ENCODE results near the gene KLF13. TPM values are rescaled to one million over a fixed set of nuclear protein-coding genes. Genes with fewer than 3 reads are reported as not detected.

The KLF13 gene
- total and polyA plus RNA-seq, 2 experiments from 2014 or later, result 23.5 to 28.6 TPM

DNA sequence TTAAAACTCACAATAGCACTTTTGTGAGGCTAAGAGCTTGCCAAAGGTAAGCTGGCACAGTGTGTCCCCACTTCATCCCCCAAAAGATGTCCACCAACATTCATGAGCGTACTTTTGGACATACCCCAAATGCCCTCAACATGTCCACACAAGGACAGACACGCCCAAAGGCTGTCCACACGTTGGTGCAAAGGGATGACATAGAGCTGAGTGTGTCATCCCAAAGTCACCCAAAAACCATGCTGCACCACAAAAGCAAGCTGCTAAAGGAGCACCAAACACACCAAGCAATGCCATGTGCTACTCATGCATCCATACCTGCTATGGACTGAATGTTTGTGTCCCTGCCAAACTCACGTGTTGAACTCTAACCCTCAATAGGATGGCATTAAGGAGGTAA, 57.9 kb downstream of the KLF13 start (continued):
- TF ChIP-seq, protein P1, sequence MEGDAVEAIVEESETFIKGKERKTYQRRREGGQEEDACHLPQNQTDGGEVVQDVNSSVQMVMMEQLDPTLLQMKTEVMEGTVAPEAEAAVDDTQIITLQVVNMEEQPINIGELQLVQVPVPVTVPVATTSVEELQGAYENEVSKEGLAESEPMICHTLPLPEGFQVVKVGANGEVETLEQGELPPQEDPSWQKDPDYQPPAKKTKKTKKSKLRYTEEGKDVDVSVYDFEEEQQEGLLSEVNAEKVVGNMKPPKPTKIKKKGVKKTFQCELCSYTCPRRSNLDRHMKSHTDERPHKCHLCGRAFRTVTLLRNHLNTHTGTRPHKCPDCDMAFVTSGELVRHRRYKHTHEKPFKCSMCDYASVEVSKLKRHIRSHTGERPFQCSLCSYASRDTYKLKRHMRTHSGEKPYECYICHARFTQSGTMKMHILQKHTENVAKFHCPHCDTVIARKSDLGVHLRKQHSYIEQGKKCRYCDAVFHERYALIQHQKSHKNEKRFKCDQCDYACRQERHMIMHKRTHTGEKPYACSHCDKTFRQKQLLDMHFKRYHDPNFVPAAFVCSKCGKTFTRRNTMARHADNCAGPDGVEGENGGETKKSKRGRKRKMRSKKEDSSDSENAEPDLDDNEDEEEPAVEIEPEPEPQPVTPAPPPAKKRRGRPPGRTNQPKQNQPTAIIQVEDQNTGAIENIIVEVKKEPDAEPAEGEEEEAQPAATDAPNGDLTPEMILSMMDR (conservative IDR thresholded peaks at IDR 0.05; ENCODE audit: low read depth in 2 of 2), result no peak
- TF ChIP-seq NANOG (IDR thresholded peaks at IDR 0.05; ENCODE audit: borderline replicate concordance) (no peak), STAT1 (IDR thresholded peaks at IDR 0.05; ENCODE audit: unreplicated experiment) (no peak)
- TF ChIP-seq, protein P2, sequence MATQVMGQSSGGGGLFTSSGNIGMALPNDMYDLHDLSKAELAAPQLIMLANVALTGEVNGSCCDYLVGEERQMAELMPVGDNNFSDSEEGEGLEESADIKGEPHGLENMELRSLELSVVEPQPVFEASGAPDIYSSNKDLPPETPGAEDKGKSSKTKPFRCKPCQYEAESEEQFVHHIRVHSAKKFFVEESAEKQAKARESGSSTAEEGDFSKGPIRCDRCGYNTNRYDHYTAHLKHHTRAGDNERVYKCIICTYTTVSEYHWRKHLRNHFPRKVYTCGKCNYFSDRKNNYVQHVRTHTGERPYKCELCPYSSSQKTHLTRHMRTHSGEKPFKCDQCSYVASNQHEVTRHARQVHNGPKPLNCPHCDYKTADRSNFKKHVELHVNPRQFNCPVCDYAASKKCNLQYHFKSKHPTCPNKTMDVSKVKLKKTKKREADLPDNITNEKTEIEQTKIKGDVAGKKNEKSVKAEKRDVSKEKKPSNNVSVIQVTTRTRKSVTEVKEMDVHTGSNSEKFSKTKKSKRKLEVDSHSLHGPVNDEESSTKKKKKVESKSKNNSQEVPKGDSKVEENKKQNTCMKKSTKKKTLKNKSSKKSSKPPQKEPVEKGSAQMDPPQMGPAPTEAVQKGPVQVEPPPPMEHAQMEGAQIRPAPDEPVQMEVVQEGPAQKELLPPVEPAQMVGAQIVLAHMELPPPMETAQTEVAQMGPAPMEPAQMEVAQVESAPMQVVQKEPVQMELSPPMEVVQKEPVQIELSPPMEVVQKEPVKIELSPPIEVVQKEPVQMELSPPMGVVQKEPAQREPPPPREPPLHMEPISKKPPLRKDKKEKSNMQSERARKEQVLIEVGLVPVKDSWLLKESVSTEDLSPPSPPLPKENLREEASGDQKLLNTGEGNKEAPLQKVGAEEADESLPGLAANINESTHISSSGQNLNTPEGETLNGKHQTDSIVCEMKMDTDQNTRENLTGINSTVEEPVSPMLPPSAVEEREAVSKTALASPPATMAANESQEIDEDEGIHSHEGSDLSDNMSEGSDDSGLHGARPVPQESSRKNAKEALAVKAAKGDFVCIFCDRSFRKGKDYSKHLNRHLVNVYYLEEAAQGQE (IDR thresholded peaks at IDR 0.05; ENCODE audit: unreplicated experiment), result no peak

DNA sequence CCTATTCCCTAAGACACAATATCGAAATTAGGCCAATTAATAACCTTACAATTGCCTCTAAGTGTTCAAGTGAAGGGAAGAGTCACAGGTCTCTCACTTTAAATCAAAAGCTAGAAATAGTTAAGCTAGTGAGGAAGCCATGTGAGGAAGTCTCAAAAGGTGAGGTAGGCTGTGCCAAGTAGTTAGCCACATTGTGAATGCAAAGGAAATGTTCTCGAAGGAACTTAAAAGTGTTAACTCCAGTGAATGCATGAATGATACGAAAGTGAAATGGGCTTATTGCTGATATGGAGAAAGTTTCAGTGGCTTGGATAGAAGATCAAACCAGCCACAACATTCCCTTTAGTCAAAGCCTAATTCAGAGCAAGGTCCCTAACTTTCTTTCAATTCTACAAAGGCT, 59.1 kb downstream of the KLF13 start:
- no peak overlapping the region for H3K4me2 ChIP-seq
- no peak overlapping the region for H3K4me3 Mint-ChIP-seq
- no peaks in the 10 kb centered on the region for H3K4me1 ChIP-seq (ENCODE audit: insufficient read depth)
- H3K4me1 Mint-ChIP-seq, result peaks cover 12% of the 10 kb centered on the region; the same call in 2 of the 3 replicates
- peaks cover 12% of the 10 kb centered on the region for H3K36me3 Mint-ChIP-seq (ENCODE audit: low read depth)
- no peaks in the 10 kb centered on the region for H3K79me2 ChIP-seq (replicated peaks; ENCODE audit: insufficient read depth)
- no peak overlapping the region for H3K4me3 ChIP-seq
- H3K27ac ChIP-seq (ENCODE audit: low read depth), result no peak overlapping the region
- H3K9me2 ChIP-seq (ENCODE audit: insufficient read depth), result no peaks in the 10 kb centered on the region; the same call in 1 of the 2 replicates
- DNase-seq (ENCODE audit: low spot score), result no peak
- H3K36me3 ChIP-seq (ENCODE audit: insufficient read depth), result no peaks in the 10 kb centered on the region
- H4K20me1 ChIP-seq (replicated peaks; ENCODE audit: insufficient read depth), result no peaks in the 10 kb centered on the region
- ATAC-seq, result no peak
- TF ChIP-seq, protein P1 (conservative IDR thresholded peaks at IDR 0.05; ENCODE audit: low read depth in 2 of 2), result no peak
- peaks cover 14% of the 10 kb centered on the region for H3K9me3 Mint-ChIP-seq
- H3K27me3 Mint-ChIP-seq (ENCODE audit: insufficient read depth, low read depth, poor library complexity), result peaks cover 10% of the 10 kb centered on the region
- H2AFZ ChIP-seq, result no peak overlapping the region
- no peaks in the 10 kb centered on the region for H3K27me3 ChIP-seq (ENCODE audit: insufficient read depth)
- H3K27ac Mint-ChIP-seq, result no peak overlapping the region
- H3F3A ChIP-seq (replicated peaks; ENCODE audit: low read depth), result no peaks in the 10 kb centered on the region

DNA sequence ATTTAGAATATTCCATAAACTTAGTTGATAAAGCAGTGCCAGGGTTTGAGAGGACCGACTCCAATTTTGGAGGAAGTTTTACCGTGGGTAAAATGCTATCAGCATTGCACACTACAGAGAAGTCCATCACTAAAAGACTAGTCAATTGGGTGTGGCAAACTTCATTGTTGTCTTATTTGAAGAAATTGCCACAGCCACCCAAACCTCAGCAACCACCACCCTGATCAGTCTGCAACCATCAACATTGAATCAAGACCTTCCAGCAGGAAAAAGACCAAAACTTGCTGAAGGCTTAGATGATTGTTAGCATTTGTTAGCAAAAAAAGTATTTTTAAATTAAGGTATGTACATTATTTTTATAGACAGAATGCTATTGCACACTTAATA, 60.5 kb downstream of the KLF13 start:
- no peaks in the 10 kb centered on the region for H3K36me3 ChIP-seq (ENCODE audit: insufficient read depth)
- H3K27me3 Mint-ChIP-seq (ENCODE audit: insufficient read depth, low read depth, poor library complexity), result peaks cover 5% of the 10 kb centered on the region
- no peak overlapping the region for H3K27ac ChIP-seq (ENCODE audit: low read depth)
- no peak overlapping the region for H3K27ac Mint-ChIP-seq
- no peaks in the 10 kb centered on the region; the same call in 1 of the 2 replicates for H3K9me2 ChIP-seq (ENCODE audit: insufficient read depth)
- H3K27me3 ChIP-seq (ENCODE audit: insufficient read depth), result peaks cover 3% of the 10 kb centered on the region; the same call in 1 of the 2 replicates
- peaks cover 4% of the 10 kb centered on the region; the same call in 1 of the 3 replicates for H3K36me3 Mint-ChIP-seq (ENCODE audit: low read depth)
- ATAC-seq, result no peak
- H2AFZ ChIP-seq, result no peak overlapping the region
- H3K4me1 ChIP-seq (ENCODE audit: insufficient read depth), result no peaks in the 10 kb centered on the region
- no peak overlapping the region for H3K4me2 ChIP-seq
- H3K4me3 ChIP-seq, result no peak overlapping the region
- H3F3A ChIP-seq (replicated peaks; ENCODE audit: low read depth), result no peaks in the 10 kb centered on the region
- H3K4me3 Mint-ChIP-seq, result no peak overlapping the region
- no peak for DNase-seq (ENCODE audit: low spot score)
- peaks cover 9% of the 10 kb centered on the region for H3K9me3 Mint-ChIP-seq
- peaks cover 12% of the 10 kb centered on the region; the same call in 2 of the 3 replicates for H3K4me1 Mint-ChIP-seq
- no peaks in the 10 kb centered on the region for H3K79me2 ChIP-seq (replicated peaks; ENCODE audit: insufficient read depth)
- no peaks in the 10 kb centered on the region for H4K20me1 ChIP-seq (replicated peaks; ENCODE audit: insufficient read depth)
- TF ChIP-seq, protein P3, sequence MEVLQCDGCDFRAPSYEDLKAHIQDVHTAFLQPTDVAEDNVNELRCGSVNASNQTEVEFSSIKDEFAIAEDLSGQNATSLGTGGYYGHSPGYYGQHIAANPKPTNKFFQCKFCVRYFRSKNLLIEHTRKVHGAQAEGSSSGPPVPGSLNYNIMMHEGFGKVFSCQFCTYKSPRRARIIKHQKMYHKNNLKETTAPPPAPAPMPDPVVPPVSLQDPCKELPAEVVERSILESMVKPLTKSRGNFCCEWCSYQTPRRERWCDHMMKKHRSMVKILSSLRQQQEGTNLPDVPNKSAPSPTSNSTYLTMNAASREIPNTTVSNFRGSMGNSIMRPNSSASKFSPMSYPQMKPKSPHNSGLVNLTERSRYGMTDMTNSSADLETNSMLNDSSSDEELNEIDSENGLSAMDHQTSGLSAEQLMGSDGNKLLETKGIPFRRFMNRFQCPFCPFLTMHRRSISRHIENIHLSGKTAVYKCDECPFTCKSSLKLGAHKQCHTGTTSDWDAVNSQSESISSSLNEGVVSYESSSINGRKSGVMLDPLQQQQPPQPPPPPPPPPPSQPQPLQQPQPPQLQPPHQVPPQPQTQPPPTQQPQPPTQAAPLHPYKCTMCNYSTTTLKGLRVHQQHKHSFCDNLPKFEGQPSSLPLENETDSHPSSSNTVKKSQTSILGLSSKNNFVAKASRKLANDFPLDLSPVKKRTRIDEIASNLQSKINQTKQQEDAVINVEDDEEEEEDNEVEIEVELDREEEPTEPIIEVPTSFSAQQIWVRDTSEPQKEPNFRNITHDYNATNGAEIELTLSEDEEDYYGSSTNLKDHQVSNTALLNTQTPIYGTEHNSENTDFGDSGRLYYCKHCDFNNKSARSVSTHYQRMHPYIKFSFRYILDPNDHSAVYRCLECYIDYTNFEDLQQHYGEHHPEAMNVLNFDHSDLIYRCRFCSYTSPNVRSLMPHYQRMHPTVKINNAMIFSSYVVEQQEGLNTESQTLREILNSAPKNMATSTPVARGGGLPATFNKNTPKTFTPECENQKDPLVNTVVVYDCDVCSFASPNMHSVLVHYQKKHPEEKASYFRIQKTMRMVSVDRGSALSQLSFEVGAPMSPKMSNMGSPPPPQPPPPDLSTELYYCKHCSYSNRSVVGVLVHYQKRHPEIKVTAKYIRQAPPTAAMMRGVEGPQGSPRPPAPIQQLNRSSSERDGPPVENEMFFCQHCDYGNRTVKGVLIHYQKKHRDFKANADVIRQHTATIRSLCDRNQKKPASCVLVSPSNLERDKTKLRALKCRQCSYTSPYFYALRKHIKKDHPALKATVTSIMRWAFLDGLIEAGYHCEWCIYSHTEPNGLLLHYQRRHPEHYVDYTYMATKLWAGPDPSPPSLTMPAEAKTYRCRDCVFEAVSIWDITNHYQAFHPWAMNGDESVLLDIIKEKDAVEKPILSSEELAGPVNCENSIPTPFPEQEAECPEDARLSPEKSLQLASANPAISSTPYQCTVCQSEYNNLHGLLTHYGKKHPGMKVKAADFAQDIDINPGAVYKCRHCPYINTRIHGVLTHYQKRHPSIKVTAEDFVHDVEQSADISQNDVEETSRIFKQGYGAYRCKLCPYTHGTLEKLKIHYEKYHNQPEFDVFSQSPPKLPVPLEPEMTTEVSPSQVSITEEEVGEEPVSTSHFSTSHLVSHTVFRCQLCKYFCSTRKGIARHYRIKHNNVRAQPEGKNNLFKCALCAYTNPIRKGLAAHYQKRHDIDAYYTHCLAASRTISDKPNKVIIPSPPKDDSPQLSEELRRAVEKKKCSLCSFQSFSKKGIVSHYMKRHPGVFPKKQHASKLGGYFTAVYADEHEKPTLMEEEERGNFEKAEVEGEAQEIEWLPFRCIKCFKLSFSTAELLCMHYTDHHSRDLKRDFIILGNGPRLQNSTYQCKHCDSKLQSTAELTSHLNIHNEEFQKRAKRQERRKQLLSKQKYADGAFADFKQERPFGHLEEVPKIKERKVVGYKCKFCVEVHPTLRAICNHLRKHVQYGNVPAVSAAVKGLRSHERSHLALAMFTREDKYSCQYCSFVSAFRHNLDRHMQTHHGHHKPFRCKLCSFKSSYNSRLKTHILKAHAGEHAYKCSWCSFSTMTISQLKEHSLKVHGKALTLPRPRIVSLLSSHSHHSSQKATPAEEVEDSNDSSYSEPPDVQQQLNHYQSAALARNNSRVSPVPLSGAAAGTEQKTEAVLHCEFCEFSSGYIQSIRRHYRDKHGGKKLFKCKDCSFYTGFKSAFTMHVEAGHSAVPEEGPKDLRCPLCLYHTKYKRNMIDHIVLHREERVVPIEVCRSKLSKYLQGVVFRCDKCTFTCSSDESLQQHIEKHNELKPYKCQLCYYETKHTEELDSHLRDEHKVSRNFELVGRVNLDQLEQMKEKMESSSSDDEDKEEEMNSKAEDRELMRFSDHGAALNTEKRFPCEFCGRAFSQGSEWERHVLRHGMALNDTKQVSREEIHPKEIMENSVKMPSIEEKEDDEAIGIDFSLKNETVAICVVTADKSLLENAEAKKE (CRISPR knock-in tag; IDR thresholded peaks at IDR 0.05), result no peak
